C4-2B (cell line): Measurements from ENCODE around the gene C3orf18.

Experiments used
- H3K27ac ChIP-seq: fragments of 450-650 bp; 2 replicates; pipeline ENCODE4 v1.5.1; 2017
- CTCF ChIP-seq: fragments of 450-650 bp; conservative IDR thresholded peaks from 2 replicates; pipeline ENCODE4 v1.5.1; 2017; ENCODE audit warnings: mild to moderate bottlenecking
- ZFX ChIP-seq: fragments of 450-650 bp; IDR thresholded peaks from 2 replicates; pipeline ENCODE4 v1.6.1; 2017

The C3orf18 gene

GRCh38 chr3:50567386-50568167 lies at the start of gene C3orf18:
TSS of gene C3orf18 (minus strand) at chr3:50567747. CDS start at chr3:50565699, 2,048 bp downstream.
- TF ChIP-seq ZFX, result no peak
- no peak for TF ChIP-seq CTCF
- H3K27ac ChIP-seq, result peak within 1 kb of the TSS; percentile 71

- peak overlapping the region; percentile 81 for H3K27ac ChIP-seq
- TF ChIP-seq ZFX, result no peak
- no peak for TF ChIP-seq CTCF
Measured at GRCh38 chr3:50616770-50617095, 49.2 kb upstream of the C3orf18 start.

GRCh38 chr3:50616003-50616769 lies 48.6 kb upstream of the C3orf18 start:
- H3K27ac ChIP-seq, result peak overlapping the region; percentile 81; the same call in 1 of the 2 replicates
- no peak for TF ChIP-seq ZFX
- peak; percentile 99 for TF ChIP-seq CTCF

GRCh38 chr3:50615190-50615589 lies 47.6 kb upstream of the C3orf18 start:
- TF ChIP-seq ZFX (no peak), CTCF (no peak)
- no peak overlapping the region for H3K27ac ChIP-seq

- H3K27ac ChIP-seq, result no peak overlapping the region
- TF ChIP-seq CTCF (no peak), ZFX (no peak)
Measured at GRCh38 chr3:50612970-50613846, 45.7 kb upstream of the C3orf18 start.

GRCh38 chr3:50612234-50612882 lies 44.8 kb upstream of the C3orf18 start:
- H3K27ac ChIP-seq, result peak overlapping the region; percentile 70

More at GRCh38 chr3:50612234-50612882, 44.8 kb upstream of the C3orf18 start:
- no peak for TF ChIP-seq CTCF
- TF ChIP-seq ZFX, result no peak
